Activated naive CD8-positive, alpha-beta T cell treated with anti-CD3 and anti-CD28 coated beads, Interleukin-2, amount 50 U/mL, for 24 hours (primary cell): Measurements from ENCODE around the gene SLC4A5.
"Not testable (repeated sequence)": the region's sequence is repeated elsewhere in the genome, so short reads cannot be mapped to it uniquely, and the experiment has no call there.

Source experiments
- ATAC-seq: fragments of 150-1000 bp; cut with Tn5 transposase; one replicate; pipeline ENCODE4 v1.10.0; 2021
- DNase-seq: peaks from one replicate; pipeline ENCODE4 v3.0.0; 2021
- H3K27ac Mint-ChIP-seq: one replicate; pipeline ENCODE4 v1.8.0; 2021; ENCODE audit warnings: mild to moderate bottlenecking, mixed read lengths
- H3K27me3 Mint-ChIP-seq: one replicate; pipeline ENCODE4 v1.8.0; 2021; ENCODE audit warnings: mixed read lengths
- H3K36me3 Mint-ChIP-seq: one replicate; pipeline ENCODE4 v1.8.0; 2021; ENCODE audit warnings: low read depth, mixed read lengths
- H3K4me1 Mint-ChIP-seq: one replicate; pipeline ENCODE4 v1.8.0; 2021; ENCODE audit warnings: mixed read lengths
- H3K4me3 Mint-ChIP-seq: one replicate; pipeline ENCODE4 v1.8.0; 2021; ENCODE audit warnings: mild to moderate bottlenecking, moderate library complexity, mixed read lengths
- H3K9me3 Mint-ChIP-seq: one replicate; pipeline ENCODE4 v1.8.0; 2021; ENCODE audit warnings: mixed read lengths

Gene SLC4A5

GRCh38 chr2:74188018-74188601 lies 155.1 kb downstream of the SLC4A5 start:
- H3K9me3 Mint-ChIP-seq: no peaks in the 10 kb centered on the region
- peaks cover 16% of the 10 kb centered on the region for H3K4me1 Mint-ChIP-seq
- H3K27ac Mint-ChIP-seq: no peak overlapping the region
- H3K27me3 Mint-ChIP-seq: no peaks in the 10 kb centered on the region
- ATAC-seq: no peak
- DNase-seq: no peak
- H3K36me3 Mint-ChIP-seq: no peaks in the 10 kb centered on the region
- H3K4me3 Mint-ChIP-seq: no peak overlapping the region

- H3K4me3 Mint-ChIP-seq, H3K36me3 Mint-ChIP-seq, H3K27ac Mint-ChIP-seq, H3K9me3 Mint-ChIP-seq, ATAC-seq, H3K27me3 Mint-ChIP-seq, DNase-seq: not testable (repeated sequence)
- H3K4me1 Mint-ChIP-seq: peaks cover 19% of the 10 kb centered on the region
These were observed 156.5 kb downstream of the SLC4A5 start for GRCh38 chr2:74186706-74187105.

GRCh38 chr2:74186038-74186437 lies 157.2 kb downstream of the SLC4A5 start:
- H3K36me3 Mint-ChIP-seq: no peaks in the 10 kb centered on the region
- DNase-seq: peak; percentile 46
- ATAC-seq: peak; percentile 90
- peak overlapping the region; percentile 27 for H3K4me3 Mint-ChIP-seq
- H3K9me3 Mint-ChIP-seq: no peaks in the 10 kb centered on the region
- no peaks in the 10 kb centered on the region for H3K27me3 Mint-ChIP-seq
- H3K27ac Mint-ChIP-seq: peak overlapping the region; percentile 74
- peaks cover 22% of the 10 kb centered on the region for H3K4me1 Mint-ChIP-seq

GRCh38 chr2:74183878-74184277 lies 159.3 kb downstream of the SLC4A5 start:
- no peak overlapping the region for H3K4me3 Mint-ChIP-seq
- peak overlapping the region; percentile 8 for H3K27ac Mint-ChIP-seq

GRCh38 chr2:74181739-74182138 lies 161.5 kb downstream of the SLC4A5 start:
- H3K4me3 Mint-ChIP-seq: no peak overlapping the region
- DNase-seq (peak; percentile 22), ATAC-seq (no peak)
- H3K9me3 Mint-ChIP-seq: no peaks in the 10 kb centered on the region
- no peaks in the 10 kb centered on the region for H3K27me3 Mint-ChIP-seq
- H3K4me1 Mint-ChIP-seq: peaks cover 38% of the 10 kb centered on the region
- peak overlapping the region; percentile 70 for H3K27ac Mint-ChIP-seq
- peaks cover 6% of the 10 kb centered on the region for H3K36me3 Mint-ChIP-seq

More at GRCh38 chr2:74183878-74184277, 159.3 kb downstream of the SLC4A5 start:
- Mint-ChIP-seq H3K9me3 (no peaks in the 10 kb centered on the region), H3K36me3 (no peaks in the 10 kb centered on the region), H3K4me1 (peaks cover 32% of the 10 kb centered on the region), H3K27me3 (no peaks in the 10 kb centered on the region)
- no peak for ATAC-seq
- no peak for DNase-seq

GRCh38 chr2:74179063-74179865 lies 164.0 kb downstream of the SLC4A5 start:
- Mint-ChIP-seq H3K27ac (peak overlapping the region; percentile 90), H3K9me3 (no peaks in the 10 kb centered on the region), H3K27me3 (no peaks in the 10 kb centered on the region), H3K4me3 (peak overlapping the region; percentile 92), H3K36me3 (peaks cover 23% of the 10 kb centered on the region), H3K4me1 (peaks cover 51% of the 10 kb centered on the region)
- no peak for DNase-seq
- peak; percentile 12 for ATAC-seq

- Mint-ChIP-seq H3K36me3 (peaks cover 24% of the 10 kb centered on the region), H3K27ac (peak within 1 kb of the TSS; percentile 90), H3K9me3 (no peaks in the 10 kb centered on the region), H3K4me3 (peak within 1 kb of the TSS; percentile 92), H3K27me3 (no peaks in the 10 kb centered on the region), H3K4me1 (peaks cover 51% of the 10 kb centered on the region)
- ATAC-seq (peak; percentile 95), DNase-seq (peak; percentile 98)
These were observed 164.8 kb downstream of the SLC4A5 start, which contains the start of gene MOB1A for GRCh38 chr2:74178211-74179062. Gene MOB1A (minus strand): TSS chr2:74178879. CDS start chr2:74178674, 205 bp downstream.

- peaks cover 56% of the 10 kb centered on the region for H3K4me1 Mint-ChIP-seq
- no peak for ATAC-seq
These were observed 165.5 kb downstream of the SLC4A5 start for GRCh38 chr2:74177696-74178095.

GRCh38 chr2:74174909-74175308 lies 168.3 kb downstream of the SLC4A5 start:
- H3K36me3 Mint-ChIP-seq: peaks cover 46% of the 10 kb centered on the region
- peak overlapping the region; percentile 10 for H3K4me3 Mint-ChIP-seq
- H3K4me1 Mint-ChIP-seq: peaks cover 55% of the 10 kb centered on the region

More at GRCh38 chr2:74177696-74178095, 165.5 kb downstream of the SLC4A5 start:
- peak overlapping the region; percentile 92 for H3K4me3 Mint-ChIP-seq
- H3K27ac Mint-ChIP-seq: peak overlapping the region; percentile 90
- peaks cover 29% of the 10 kb centered on the region for H3K36me3 Mint-ChIP-seq
- DNase-seq: no peak
- no peaks in the 10 kb centered on the region for H3K9me3 Mint-ChIP-seq
- H3K27me3 Mint-ChIP-seq: no peaks in the 10 kb centered on the region

GRCh38 chr2:74168739-74169138 lies 174.5 kb downstream of the SLC4A5 start:
- Mint-ChIP-seq H3K9me3 (no peaks in the 10 kb centered on the region), H3K4me3 (no peak overlapping the region), H3K4me1 (peaks cover 35% of the 10 kb centered on the region), H3K27ac (peak overlapping the region; percentile 55), H3K27me3 (no peaks in the 10 kb centered on the region), H3K36me3 (peaks cover 66% of the 10 kb centered on the region)
- ATAC-seq (peak; percentile 75), DNase-seq (no peak)

More at GRCh38 chr2:74174909-74175308, 168.3 kb downstream of the SLC4A5 start:
- DNase-seq (no peak), ATAC-seq (no peak)
- H3K27ac Mint-ChIP-seq: peak overlapping the region; percentile 24
- H3K9me3 Mint-ChIP-seq: no peaks in the 10 kb centered on the region
- H3K27me3 Mint-ChIP-seq: no peaks in the 10 kb centered on the region
